ENCODE data around the gene MICAL2.
A peak's percentile ranks its signal among the peaks of the same experiment; 100 is the strongest.

The MICAL2 gene

DNA sequence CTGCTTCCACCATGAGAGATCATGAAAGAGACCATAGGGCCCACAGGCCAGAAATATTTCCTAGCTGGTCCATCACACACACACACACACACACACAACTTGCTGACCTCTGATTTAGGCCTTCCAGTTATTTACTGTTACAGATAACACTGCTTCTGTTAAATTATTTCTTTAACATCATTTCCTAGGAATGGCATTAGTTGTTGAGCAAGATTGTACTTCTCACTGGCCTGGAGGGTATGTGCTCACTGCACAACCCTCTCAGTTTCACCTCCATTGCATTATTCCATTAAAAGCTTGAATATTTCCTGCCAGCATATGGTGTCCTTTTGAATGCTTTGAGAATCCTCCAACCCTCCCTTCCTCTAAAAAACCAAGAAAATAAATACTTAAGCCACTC, 104.4 kb downstream of the MICAL2 start:
- no peak for DNase-seq

DNA sequence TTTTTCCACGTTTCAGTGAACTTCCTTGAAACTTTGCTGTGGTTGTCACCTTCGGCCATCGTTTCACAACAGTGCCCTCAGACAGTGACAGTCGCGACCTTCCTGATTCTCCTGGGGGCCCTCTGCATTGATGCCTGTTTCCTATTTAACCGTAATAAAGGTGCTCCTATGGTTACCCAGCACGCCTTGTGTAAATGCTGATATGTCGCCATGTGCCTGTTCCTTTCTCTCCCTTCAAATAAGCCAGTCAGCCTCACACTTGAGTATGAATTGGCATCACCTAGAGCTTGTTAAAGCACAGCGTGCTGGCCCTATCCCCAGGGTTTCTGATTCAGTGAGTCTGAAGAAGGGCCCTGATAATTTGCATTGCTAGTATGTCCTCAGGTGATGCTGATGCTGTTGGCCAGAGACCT, 104.8 kb downstream of the MICAL2 start:
- no peak for DNase-seq

DNA sequence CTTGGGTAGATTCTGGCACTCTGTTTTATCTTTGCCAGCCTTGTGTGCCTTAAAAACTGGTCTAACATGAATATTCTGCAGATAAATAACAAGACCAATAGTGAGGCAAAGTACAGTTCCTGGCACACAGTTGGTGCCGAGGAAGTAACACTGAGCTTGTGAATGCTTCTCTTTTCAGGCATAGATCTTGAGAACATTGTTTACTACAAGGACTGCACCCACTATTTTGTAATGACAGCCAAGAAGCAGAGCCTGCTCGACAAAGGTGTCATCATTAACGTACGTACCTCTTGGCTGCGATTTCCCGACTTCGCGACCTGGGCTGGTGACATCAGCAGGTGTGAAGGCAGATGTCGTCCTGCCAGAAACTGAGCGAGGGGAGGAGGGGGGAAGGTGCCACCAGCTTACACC, 105.7 kb downstream of the MICAL2 start:
- DNase-seq, result peak; percentile 40 to 46

DNA sequence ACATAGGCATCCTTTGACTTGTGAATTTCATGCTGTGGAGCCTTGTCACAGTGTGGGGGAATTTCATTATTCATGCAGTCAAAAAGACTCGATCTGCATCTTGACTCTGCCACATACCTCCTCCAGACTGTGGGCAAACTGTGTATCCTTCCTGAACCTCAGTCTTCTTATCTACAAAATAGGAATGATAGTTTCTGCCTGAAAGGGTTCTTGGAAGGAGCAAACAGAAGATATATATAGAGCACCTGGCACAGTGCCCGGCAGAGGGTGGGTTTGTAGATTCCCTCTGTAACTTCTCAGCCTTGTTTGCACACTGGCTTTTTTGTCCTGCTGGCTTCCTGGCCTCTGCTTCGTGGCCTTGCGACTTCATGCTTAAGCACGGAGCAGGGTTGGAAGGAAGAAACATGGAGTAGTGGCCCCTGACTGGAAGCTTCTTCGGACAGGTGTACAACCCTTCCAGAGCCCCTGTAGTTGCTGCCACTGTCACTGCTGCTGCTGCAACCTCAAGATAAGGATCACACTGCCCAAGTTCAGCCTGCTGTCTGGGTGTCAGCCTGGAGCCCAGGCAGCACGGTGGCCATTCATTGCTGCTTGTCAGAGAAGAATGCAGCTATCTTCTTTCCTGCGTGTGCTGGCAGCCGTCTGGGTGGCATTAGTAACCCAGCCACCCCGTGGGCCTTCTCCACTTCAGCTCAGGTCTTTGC, 106.4 kb downstream of the MICAL2 start:
- no peak for DNase-seq

DNA sequence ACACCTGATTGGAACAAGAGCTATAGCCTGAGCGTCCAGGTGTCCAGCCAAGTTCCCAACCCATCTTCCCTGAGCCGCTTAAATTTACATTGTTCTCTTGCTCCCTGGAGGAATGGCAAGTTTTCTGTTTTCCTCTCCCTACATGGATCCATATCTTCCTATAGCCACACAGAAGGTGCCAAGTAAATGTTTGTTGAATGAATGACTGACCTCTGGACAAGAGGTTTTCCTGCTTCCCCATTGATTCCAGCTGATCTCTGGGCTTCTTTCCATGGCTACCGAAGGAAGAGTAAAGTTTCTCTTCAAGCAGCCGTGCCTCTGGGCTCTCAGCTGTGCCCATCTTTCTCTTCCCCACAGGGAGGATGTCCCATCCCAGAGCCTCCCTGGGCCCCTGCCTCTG, 107.5 kb downstream of the MICAL2 start:
- no peak for DNase-seq

DNA sequence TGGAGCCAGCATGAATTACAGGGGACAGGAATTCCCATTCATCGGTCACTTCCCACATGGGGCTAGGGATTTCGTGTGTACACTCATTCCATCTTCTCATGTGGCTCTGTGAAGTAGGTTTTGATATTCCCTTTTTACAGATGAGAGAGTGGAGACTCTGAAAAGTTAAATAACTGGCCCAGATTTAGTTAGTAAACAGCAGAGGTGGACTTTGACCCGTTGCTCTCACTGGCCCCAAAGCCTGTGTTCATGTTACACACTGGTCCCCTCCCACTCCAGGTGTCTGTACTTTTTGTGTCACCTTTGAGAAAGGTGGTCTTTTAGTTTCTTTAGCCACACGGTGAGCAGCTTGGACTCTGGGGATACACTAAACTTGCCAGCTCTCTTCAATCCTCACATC, 108.5 kb downstream of the MICAL2 start:
- DNase-seq, result no peak

DNA sequence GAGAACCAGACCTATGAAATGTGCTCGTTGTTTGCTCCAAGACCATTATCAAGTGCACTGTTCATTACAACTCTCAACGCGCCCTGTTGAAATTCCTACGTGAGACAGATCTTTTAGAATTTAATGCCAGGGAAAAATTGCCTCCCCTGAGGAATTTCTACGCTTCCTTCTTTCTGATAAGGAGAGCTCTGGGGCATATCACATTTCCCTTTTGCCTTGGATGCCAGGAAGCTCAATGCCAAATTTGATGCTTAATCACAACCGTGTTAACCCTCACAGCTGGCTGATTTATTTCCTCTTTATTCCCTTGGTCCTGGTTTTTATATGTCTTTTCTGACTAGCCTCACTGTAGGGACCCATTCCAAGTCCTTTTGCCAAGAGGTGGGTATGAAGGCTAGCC, 109.4 kb downstream of the MICAL2 start:
- DNase-seq, result no peak

DNA sequence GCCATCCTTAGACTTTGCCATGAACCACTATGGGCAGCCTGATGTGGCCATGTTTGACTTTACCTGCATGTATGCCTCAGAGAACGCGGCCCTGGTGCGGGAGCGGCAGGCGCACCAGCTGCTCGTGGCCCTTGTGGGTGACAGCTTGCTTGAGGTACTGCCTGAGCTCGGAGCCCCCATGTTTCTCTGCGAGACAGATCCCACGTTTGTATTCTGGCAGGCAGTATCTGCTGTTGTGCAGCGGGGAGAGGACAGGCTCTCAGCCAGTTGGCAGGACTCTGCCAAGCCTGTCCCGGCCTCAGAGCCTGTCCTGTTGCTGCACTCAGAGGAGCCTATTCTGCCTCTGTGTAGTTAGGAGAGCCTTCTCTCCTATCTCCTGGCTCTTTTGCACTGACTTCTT, 109.9 kb downstream of the MICAL2 start:
- no peak for DNase-seq

DNA sequence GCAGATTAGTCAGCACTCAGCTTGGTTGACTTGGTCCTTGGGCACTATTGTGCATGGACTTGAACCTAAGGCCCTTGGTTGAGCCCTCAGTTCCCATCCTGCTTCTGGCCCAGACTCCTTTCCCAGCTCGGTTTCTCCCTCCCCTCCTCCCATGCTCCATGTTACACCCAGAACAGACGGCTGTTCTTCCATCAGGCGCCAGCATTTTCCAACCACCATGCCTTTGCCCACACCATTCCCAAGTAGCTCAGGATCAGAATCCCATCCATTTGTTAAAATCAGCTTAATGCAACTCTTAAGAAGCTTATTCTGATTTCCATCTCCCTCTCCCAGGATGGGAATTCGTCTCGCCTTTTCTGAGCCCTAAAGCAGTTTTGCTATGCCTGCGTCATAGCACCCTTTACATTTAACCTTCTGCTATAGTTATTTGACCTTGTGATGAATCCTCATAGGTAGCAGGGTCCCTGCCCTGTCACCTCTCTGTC, 110.7 kb downstream of the MICAL2 start:
- DNase-seq, result no peak

DNA sequence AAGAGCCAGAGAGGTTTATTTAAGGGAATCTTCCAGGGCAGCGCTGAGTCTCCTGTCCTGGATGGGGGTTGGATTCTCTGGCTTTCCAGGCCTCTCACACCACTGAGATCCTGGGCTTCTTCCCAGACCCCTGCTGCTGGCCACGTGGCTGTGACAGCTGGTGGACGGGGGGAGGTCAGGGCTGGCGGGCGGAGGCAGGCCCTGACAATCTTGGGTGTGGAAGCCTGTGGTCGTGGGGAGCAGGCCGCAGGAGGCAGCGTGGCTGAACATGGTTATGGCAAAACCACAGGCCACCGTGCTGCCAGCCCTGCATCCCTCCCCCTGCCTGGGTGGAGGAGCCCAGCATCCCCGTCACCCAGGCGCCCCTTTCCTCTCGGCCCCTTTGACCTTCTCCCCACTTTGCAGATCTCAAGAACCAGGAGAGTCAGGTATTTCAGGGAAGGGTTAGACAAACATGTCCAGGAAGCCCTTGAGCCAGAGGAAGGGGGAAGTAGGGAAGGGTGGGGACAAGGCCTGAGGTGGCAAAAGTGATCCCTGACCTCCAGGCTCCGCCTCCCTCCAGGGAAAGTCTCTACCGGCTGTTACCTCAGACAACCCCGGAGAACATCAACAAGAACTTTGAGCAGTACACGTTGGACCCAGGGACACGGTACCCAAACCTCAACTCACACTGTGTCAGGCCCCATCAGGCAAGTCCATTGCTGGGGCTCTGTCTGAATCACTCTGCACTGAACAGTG, 111.8 kb downstream of the MICAL2 start:
- DNase-seq, result no peak

DNA sequence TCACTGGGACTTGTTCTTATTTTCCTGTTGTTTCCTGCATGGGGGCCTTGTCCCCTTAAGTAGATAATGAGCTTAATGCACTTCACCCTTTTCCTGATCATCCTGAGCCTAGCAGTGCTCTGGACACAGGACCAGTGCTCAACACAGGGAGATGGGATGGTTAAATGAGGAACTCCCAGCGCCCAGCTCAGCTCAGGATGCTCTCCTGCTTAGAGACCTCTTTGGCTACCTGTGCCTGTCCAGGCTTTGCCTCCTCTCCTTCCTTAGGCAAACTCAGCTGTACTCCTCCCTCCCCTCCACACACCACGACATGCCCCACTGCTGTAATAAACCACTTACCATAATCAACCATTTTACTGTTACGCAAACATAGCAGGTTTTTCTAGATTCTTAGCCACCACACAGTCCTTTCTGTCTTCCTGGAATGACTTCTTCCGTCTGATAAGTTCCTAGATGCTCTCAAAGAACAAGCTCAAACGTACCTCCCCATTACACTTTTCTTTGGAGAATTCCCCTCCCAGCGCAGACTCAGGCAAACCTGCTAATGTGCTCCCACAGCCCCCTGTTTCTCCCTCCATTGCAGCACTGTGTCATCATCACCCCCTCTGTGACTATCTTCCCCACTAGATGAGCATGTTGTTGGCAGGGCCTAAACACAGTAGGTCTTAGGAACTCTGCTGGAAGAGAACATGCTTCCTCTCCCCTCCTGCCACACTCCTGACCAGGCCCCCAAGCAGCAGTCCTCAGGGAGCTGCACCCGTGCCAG, 113.6 kb downstream of the MICAL2 start:
- no peak for DNase-seq

DNA sequence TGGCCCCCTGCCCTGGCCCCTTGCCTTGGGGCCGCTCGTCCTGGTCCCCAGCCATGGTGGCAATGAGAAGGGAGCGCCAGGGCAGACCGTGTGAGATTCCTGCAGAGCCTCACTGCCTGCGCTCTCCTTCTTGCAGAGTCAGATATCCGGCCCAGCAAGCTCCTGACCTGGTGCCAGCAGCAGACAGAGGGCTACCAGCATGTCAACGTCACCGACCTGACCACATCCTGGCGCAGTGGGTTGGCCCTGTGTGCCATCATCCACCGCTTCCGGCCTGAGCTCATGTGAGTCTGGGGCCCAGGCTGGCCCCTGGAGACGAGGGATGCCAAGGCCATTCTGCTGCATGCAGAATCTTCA, 114.1 kb downstream of the MICAL2 start:
- DNase-seq, result peak; percentile 87 to 89

DNA sequence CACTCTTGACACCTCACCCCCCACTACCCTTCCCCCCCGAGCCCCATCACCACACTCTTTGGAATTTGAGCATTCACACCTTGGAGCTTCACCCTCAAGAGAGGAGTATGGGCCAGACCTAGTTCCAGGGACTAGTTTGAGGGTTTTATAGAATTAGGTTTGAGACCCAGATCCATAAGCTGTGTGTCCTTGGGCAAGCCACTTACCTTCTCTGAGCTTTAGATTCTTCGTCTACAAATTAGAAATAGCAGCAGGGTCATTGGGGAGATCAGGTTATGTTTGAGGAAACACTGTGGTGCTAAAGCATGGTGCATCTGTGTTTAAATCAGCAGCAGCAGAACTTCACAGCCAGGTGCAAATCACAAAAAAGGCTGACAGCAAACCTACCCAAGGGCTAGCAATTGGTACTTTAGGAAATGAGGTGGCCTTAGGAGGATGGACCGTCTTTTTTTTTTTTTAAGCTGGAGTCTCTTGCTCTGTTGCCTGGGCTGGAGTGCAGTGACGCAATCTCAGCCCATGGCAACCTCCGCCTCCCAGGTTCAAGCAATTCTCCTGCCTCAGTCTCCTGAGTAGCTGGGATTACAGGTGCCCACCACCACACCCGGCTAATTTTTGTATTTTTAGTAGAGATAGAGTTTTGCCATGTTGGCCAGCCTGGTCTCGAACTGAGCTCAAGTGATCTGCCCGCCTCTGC, 114.8 kb downstream of the MICAL2 start:
- DNase-seq, result no peak

DNA sequence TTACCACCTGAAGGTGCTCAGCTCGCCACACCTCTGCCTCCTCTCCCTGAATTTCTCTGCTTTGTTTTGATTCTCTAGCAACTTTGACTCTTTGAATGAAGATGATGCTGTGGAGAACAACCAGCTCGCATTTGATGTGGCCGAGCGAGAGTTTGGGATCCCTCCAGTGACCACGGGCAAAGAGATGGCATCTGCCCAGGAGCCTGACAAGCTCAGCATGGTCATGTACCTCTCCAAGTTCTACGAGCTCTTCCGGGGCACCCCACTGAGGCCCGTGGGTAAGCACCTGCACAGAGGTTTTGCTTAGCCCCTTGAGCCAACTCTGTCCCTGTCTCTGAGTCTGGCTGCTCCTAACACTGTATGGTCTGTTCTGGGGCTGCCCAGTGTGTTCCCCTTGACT, 115.7 kb downstream of the MICAL2 start:
- DNase-seq, result no peak

DNA sequence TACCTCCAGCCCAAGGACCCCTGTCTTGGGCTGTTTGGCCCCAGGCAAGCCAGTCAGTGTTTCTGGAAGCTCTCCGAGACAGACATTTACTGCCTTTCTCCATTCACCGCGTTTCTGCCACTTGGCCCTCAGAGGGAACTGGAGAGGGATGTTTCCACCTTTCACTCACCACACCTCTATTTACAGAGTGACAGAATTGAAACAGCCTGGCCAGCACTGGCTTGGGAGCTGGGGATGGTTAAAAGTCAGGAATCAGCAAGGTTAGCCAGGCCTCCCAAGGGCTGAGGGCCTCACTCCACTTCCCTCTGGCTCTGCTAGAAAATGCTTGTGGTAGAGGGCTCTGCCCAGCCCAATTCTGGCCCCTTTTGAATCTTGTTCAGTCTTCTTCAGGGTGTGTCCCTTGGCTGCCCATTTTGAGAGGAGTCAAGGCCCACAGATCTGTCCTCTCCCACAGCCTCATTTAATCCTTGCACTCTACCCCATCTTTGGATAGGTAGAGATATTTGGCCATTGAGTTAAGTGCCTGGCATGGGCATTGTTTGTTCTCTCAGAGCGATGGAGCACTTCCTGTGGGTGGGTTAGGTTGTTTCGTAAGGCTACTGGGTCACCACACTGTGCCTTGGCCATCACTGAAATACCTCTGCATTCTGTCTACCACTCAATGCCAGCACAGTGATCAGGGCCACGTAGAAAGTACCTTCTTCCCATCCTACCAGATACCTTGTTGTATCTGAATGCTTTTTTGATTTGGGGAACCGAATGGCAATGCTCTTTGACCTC, 119.2 kb downstream of the MICAL2 start:
- DNase-seq, result no peak

DNA sequence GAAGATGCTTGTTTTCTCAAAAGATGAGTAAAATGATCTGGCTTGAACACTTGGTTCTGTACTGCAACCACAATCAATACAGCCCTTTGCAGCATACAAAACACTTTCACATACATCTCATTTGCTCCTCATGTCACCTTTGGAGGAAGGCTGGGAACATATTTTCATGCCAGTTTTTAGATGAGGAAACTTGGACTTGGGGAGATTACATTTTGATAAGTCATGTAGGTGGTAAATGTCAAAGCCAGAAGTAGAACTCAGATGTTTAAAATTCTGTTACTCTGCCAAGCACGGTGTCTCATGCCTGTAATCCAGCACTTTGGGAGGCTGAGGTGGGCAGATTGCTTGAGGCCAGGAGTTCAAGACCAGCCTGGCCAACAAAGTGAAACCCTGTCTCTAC, 121.8 kb downstream of the MICAL2 start:
- no peak for DNase-seq

DNA sequence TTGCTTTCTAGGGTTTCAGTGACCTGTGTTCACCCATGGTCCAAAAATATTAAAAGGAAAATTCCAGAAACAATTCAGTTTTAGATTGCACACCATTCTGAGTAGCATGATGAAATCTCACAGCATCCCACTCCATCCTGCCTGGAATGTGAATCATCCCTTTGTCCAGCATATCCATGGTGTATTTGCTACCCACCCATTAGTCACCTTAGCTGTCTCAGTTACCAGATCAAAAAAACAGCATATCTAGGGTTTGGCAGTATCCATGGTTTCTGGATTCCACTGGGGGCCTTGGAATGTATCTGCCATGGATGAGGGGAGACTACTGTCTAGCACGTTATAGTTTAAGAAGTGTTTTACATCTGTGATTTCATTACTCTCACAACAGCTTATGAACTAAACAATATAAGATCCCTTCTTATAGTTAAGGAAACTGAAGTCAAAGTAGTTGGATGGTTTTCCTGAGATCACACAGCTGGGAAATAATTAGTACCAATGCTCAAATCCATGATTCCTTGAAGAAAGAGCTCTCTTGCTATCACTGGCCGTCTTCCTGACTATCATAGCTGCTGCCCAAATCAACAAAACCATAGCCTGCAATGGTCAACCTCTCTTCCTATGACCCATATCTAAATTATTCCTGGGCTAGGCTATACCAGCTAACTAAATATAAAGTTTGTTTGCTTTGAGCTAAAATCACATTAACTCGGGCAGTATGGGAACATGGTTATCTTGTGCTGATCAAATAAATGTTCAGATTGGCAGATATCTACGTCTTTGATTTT, 122.6 kb downstream of the MICAL2 start:
- no peak for DNase-seq

DNA sequence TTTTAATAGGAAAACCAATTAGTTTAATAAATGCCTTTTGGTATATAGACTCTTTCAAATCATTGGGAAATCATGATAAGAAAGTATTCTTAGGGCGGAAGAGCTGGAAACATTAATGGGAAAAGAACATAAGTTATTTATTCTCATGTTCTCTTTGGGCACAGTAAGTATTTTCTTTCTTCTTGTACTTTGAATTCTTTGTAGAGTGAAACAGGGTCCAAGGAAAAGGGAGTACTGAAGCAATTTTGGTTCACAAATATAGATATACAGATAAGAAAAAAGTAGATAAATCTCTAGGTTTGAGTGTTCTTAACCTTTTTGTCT, 123.2 kb downstream of the MICAL2 start:
- no peak for DNase-seq

DNA sequence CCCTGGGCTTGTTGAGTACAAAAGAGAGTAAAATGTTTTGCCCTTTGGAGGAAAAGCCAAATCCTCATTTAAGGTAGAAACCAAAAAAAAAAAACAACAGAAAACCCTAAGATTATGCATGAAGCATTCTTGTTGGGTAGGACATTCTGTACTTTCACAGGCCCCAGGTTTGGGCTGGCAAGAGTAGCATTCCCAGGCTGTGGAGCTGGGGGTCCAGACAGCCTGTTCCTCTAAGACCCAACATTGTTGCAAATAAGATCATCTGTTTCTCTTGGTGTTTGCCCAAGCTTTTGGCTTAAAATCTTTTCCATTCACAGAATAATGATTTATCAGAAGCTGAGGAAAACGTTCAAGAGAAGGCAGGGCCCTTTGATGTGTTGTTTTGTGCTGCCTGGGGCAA, 123.8 kb downstream of the MICAL2 start:
- DNase-seq, result no peak

DNA sequence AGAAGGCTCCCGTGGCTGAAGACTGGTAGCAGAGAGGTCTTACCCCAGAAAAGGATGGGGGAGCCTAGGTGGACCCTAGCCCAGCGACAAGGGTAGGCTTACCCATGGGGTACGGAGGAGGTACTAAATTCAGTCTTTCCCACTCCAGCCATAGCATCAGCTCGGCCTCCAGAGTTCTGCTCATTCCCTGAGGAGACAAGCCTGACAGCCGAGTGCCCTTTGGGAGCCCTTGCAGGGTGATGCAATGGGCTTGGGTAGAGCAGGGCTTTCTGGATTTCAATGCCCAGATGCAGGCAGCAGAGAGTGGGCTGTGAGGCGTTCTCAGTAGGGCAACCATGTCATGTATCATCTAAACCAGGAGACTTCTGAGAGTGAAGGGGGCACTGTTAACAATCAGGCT, 124.7 kb downstream of the MICAL2 start:
- no peak for DNase-seq

DNA sequence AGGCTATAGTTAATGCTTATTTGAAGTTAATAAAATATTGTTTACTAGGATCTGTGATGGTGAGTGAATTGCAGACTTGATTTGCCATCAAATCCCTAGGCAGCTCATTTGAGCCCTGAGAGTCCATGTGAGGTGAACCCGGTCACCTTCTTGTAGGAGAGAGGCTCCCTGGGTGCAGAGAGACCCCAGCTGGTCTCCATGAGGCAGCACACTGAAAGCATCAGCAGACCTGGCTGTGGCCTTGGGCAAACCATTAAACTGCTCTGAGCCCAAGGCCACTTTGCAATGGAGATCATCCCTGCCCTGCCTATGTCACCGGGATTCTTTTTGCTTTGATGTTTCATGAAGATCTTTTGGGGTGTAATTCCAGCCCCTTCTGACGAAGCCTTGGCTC, 125.2 kb downstream of the MICAL2 start:
- DNase-seq, result no peak

Measured in CD4-positive, alpha-beta T cell treated with Interleukin-1 beta for 1 hour (primary cell).